Heart left ventricle (tissue), 16 donors: Measurements from ENCODE around the gene SV2B. TPM values are rescaled to one million over a fixed set of nuclear protein-coding genes. Genes with fewer than 3 reads are reported as not detected.

Experiments
- ATAC-seq, 4 donors: fragments of 200-7000 bp; cut with Tn5 transposase; one replicate each; pipeline ENCODE4 v1.9.1; 2020 to 2022; ENCODE audit warnings: moderate library complexity in 4 of 4, mild to moderate bottlenecking in 3 of 4, moderate number of reproducible peaks in 1 of 4
- DNase-seq, 5 donors: peaks; one replicate each; pipeline ENCODE4 v3.0.0-alpha.2; 2020
- H3K27ac ChIP-seq, 12 donors: fragments of 200-600 bp; sonication (generic) in 4 of 12; one replicate each; pipeline versions ENCODE4 v1.5.0 to v1.8.0; 2016 to 2022; ENCODE audit warnings: mild to moderate bottlenecking in 2 of 12
- H3K27me3 ChIP-seq, 9 donors: fragments of 200-600 bp; sonication (generic) in 2 of 9; one replicate each; pipeline versions ENCODE4 v1.5.1 to v1.8.0; 2016 to 2022; ENCODE audit warnings: mild to moderate bottlenecking in 3 of 9
- H3K36me3 ChIP-seq, 9 donors: fragments of 200-600 bp; sonication (generic) in 2 of 9; one replicate each; pipeline versions ENCODE4 v1.5.0 to v1.8.0; 2018 to 2022; ENCODE audit warnings: mild to moderate bottlenecking in 2 of 9
- H3K4me1 ChIP-seq, 12 donors: fragments of 200-600 bp; sonication (generic) in 4 of 12; one replicate each; pipeline versions ENCODE4 v1.5.0 to v1.8.0; 2016 to 2022; ENCODE audit warnings: mild to moderate bottlenecking in 3 of 12
- H3K4me3 ChIP-seq, 12 donors: fragments of 200-600 bp; sonication (generic) in 4 of 12; one replicate each; pipeline versions ENCODE4 v1.5.0 to v1.8.0; 2017 to 2022; ENCODE audit warnings: mild to moderate bottlenecking in 9 of 12, moderate library complexity in 4 of 12
- H3K9me3 ChIP-seq, 12 donors: fragments of 200-600 bp; sonication (generic) in 4 of 12; one replicate each; pipeline versions ENCODE4 v1.5.0 to v1.8.0; 2016 to 2022; ENCODE audit warnings: mild to moderate bottlenecking in 1 of 12
- POLR2A ChIP-seq, 2 donors: fragments of 450-650 bp; IDR thresholded peaks; one replicate each; pipeline ENCODE4 v1.6.1; 2017; ENCODE audit warnings: antibody characterized with exemption in 2 of 2, mild to moderate bottlenecking in 2 of 2, moderate library complexity in 2 of 2
- WGBS, 4 donors: extraction: QIAGEN DNeasy Blood & Tissue Kit in 2 of 4; methylation state at CpG; one replicate each; pipeline versions ENCODE4 v1.1.5 to v1.1.7; 2013 to 2018; 5-methylcytosine and 5-hydroxymethylcytosine counted together
- intact Hi-C, 10 donors: fragments of 100-400 bp; cut with DNase I; formaldehyde crosslinking; loops; one replicate each; pipeline versions ENCODE4 v1.11.1 to v1.14.2; 2022
- polyA plus RNA-seq, 2 donors: library from polyadenylated mRNA; stranded (reverse); fragments of 200-250 nt; gene quantifications; one replicate each; pipeline ENCODE4 v1.2.3, GENCODE V29; 2013
- total RNA-seq, 9 donors: library from RNA; depleted of rRNA in 2 of 9; stranded (reverse); fragments of >200 nt in 2 of 9; fragmentation: NEBNext Ultra II Directional in 3 of 9; extraction: Animal tissue kit (Norgen Biotek cat#: 25700) in 3 of 9; gene quantifications; one replicate each; pipeline versions ENCODE4 v1.1.0 to v1.2.4, GENCODE V29; 2016 to 2023
- TF ChIP-seq, protein P1 (sequence below), 12 donors: fragments of 200-600 bp; sonication (generic) in 4 of 12; IDR thresholded peaks; one replicate each; pipeline versions ENCODE4 v1.5.0 to v1.8.0; 2018 to 2022; ENCODE audit warnings: antibody characterized with exemption in 12 of 12, mild to moderate bottlenecking in 5 of 12
- donor health status: ischemic (EF 13 %, LVEDD 7.1; RV severe dilation, severe dysfunction).
- donor health status: healthy with polysubstance abuse.
- donor health status: DM: no; HTN: yes; CAD: no.
- donor health status: DM: no; HTN: no; CAD: no.
- donor health status: ischemic (EF 25% LVEDD 6.9; RV normal size, moderate dysfunction).
- donor health status: ischemic (EF 25% LVEDD 5.7; RV mildly dilated, moderate dysfunction).
- donor health status: healthy.
- donor health status: DM: yes; HTN: yes; CAD: no.
- donor health status: ischemic (EF 35%, LVEDD 5.7; RV mildly dilated, moderate dysfunction).
- donor health status: nonischemic (EF 11% LVEDD 7.7; RV severe dilation, severe dysfunction).
- donor health status: DM: yes; HTN: yes; CAD: no.
- donor health status: PGD.
- donor health status: ischemic (EF 29% LVEDD 5.4; RV normal size, mild dysfunction).
- donor health status: nonischemic (EF 23%, LVEDD 6.1; RV moderate dilation, normal function).

SV2B gene
- total and polyA plus RNA-seq, 11 donors: 0.42 to 23.5 (median 1.9) TPM

DNA sequence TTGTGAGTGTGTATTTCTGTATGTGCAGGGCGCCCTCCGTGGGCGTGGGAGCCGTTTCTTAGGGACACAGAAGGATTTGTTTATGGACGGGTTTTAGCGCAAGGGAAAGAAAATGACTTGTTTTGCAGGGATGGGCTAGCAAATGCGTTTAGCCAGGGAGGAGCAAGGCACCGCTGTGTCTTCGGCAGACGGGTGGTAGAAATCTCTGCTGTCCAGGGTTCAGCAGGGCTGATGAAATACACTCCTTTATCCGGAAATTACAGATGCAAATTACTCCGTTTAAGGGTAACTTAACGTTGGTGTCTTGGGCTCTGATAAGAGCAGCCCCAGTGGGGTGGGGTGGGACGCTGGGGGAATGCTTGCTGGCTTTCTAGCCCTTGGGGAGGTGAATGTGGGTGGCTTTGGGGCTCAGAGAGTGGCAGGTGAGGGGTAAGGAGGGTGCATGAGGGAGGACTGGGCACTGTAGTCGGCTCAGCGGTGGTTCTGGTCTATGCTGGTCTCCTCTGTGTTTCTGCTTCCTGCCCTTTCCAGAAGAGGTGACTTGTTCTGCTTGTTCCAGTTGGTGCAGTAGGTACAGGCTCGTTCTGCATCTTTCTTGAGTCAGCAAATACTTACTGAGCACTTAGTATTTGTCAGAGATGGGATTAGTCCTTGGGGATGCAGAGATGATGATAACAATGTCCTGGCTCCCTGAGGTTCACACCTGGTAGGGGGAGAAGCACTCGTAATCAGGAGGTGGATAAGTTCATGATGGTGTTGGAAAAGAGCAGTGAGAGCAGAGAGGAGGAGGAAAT, 954 bp downstream of the SV2B start:
- 9 to 14% (median 11%) methylated on average over 18 of the region's 18 CpGs for WGBS, 4 donors
- Histone ChIP-seq H3K4me1 (peaks cover 0 to 45% (median 30%) of the 10 kb centered on the region in 12 donors), H3K9me3 (no peaks in the 10 kb centered on the region), H3K4me3 (peak overlapping the region; percentile 28 to 68 (median 64)), H3K27me3 (peaks cover 0 to 73% (median 13%) of the 10 kb centered on the region in 9 donors), H3K36me3 (no peaks in the 10 kb centered on the region), H3K27ac (peak overlapping the region in 4 of 12 donors; percentile 16 to 65 (median 41))
- DNase-seq (no peak), ATAC-seq (no peak)
- TF ChIP-seq, protein P1, sequence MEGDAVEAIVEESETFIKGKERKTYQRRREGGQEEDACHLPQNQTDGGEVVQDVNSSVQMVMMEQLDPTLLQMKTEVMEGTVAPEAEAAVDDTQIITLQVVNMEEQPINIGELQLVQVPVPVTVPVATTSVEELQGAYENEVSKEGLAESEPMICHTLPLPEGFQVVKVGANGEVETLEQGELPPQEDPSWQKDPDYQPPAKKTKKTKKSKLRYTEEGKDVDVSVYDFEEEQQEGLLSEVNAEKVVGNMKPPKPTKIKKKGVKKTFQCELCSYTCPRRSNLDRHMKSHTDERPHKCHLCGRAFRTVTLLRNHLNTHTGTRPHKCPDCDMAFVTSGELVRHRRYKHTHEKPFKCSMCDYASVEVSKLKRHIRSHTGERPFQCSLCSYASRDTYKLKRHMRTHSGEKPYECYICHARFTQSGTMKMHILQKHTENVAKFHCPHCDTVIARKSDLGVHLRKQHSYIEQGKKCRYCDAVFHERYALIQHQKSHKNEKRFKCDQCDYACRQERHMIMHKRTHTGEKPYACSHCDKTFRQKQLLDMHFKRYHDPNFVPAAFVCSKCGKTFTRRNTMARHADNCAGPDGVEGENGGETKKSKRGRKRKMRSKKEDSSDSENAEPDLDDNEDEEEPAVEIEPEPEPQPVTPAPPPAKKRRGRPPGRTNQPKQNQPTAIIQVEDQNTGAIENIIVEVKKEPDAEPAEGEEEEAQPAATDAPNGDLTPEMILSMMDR (IDR thresholded peaks at IDR 0.05): no peak
- TF ChIP-seq POLR2A (IDR thresholded peaks at IDR 0.05): no peak
- intact Hi-C loops: loop anchor here in 1 of 10 donors (5.0 kb wide), 1 partner anchor 161 kb away; no protein-coding TSS in a partner anchor

DNA sequence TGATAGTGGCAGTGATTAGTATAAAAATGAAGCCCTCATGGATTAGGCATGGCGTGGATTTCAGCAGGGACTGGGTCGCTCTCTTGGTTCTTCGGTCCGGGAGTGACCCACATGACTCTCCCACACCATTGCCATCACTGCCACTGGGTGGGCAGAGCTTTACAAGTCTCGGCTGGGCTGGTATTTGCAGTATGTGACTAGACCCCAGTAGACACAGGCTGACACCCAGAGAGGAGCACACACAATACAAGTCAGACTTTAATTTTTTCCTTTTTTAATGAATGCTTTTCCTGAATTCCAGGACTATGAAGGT, 1.5 kb downstream of the SV2B start:
- no peak for ATAC-seq
- Histone ChIP-seq H3K27ac (no peak overlapping the region), H3K36me3 (no peaks in the 10 kb centered on the region), H3K27me3 (peaks cover 0 to 70% (median 13%) of the 10 kb centered on the region in 9 donors), H3K4me1 (peaks cover 0 to 45% (median 30%) of the 10 kb centered on the region in 12 donors), H3K4me3 (peak overlapping the region in 6 of 12 donors; percentile 62 to 68 (median 67)), H3K9me3 (no peaks in the 10 kb centered on the region)
- intact Hi-C loops: loop anchor here in 1 of 10 donors (5.0 kb wide), 1 partner anchor 161 kb away; no protein-coding TSS in a partner anchor
- 62 to 84% (median 75%) methylated on average over 5 of the region's 5 CpGs for WGBS, 4 donors
- TF ChIP-seq, protein P1 (IDR thresholded peaks at IDR 0.05): no peak
- TF ChIP-seq POLR2A (IDR thresholded peaks at IDR 0.05): no peak
- DNase-seq: no peak

DNA sequence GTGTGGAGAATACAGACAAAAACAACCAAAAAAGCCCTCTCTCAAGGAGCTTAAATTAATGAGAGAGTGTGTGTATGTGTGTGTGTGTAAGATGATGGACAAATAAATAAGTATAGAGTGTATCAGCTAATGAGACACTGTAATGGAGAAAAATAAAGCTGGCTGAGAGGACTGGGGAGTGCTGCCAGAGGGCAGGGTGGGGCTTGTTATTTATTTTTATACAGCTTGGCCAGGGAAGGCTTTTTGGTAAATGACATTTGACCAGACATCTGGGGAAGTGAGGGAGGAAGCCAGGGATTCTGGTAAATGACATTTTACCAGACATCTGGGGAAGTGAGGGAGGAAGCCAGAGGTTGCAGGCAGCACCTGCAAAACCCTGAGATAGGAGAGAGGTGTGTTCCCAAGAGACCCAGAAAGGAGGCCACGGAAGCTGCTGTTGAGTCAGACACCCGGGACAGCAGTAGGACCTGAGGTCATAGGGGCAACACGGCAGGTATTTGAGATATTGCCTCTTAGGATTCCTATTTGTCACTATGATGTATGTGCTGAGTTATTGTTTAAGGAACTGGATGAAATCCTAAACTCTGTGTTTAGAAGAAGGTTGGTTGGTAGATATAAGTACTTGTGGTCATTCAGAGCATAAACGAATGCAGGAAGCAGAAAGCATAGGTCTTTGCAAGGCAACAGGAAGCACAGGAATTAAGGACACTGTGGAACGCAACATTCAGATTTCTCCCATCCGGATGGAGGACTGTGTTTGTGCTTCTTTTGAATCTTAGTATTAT, 2.7 kb downstream of the SV2B start:
- peak in 1 of 5 donors; percentile 32 for DNase-seq
- Histone ChIP-seq H3K4me3 (no peak overlapping the region), H3K36me3 (no peaks in the 10 kb centered on the region), H3K27ac (peak overlapping the region in 5 of 12 donors; percentile 12 to 70 (median 14)), H3K4me1 (peaks cover 0 to 45% (median 30%) of the 10 kb centered on the region in 12 donors), H3K9me3 (no peaks in the 10 kb centered on the region), H3K27me3 (peaks cover 0 to 59% (median 13%) of the 10 kb centered on the region in 9 donors)
- ATAC-seq: peak; percentile 23 to 72 (median 40)
- intact Hi-C loops: loop anchor here in 1 of 10 donors (5.0 kb wide), 1 partner anchor 160 kb away; no protein-coding TSS in a partner anchor
- WGBS, 4 donors: 37 to 58% (median 51%) methylated on average over 6 of the region's 6 CpGs
- no peak for TF ChIP-seq POLR2A (IDR thresholded peaks at IDR 0.05)
- TF ChIP-seq, protein P1 (IDR thresholded peaks at IDR 0.05): no peak
